ENCODE data around the gene ZNF653.

GRCh38 chr19:11506101-11506555 is 489 bp upstream of the ZNF653 start:
- TF ChIP-seq CTCF (IDR thresholded peaks at IDR 0.05; ENCODE audit: extremely low read depth in 1 of 2, insufficient read depth in 1 of 2, low read depth in 1 of 2, low read length in 2 of 2) = no peak
- no peak for TF ChIP-seq POLR2A (IDR thresholded peaks at IDR 0.05; ENCODE audit: low read depth, low read length)
- no peak for TF ChIP-seq MYC (IDR thresholded peaks at IDR 0.05; ENCODE audit: low read depth, low read length)
- TF ChIP-seq POLR2AphosphoS5 (IDR thresholded peaks at IDR 0.05; ENCODE audit: insufficient read depth, low read depth, low read length) = no peak
- no peak for TF ChIP-seq MAX (IDR thresholded peaks at IDR 0.05; ENCODE audit: insufficient read depth, insufficient read length)
- no peak for TF ChIP-seq EZH2 (IDR thresholded peaks at IDR 0.05; ENCODE audit: borderline replicate concordance, low read depth, low read length, severe bottlenecking)
- no peak for TF ChIP-seq FOS (IDR thresholded peaks at IDR 0.05; ENCODE audit: borderline replicate concordance, insufficient read depth, low read length)
- TF ChIP-seq JUN (IDR thresholded peaks at IDR 0.05; ENCODE audit: borderline replicate concordance, insufficient read depth, insufficient read length, low read depth) = no peak
